NCI-H187 treated with DMSO at 0.1 percent for 48 hours (cell line): ENCODE measurements around the gene ZNF263.

Experiments used
- DNase-seq: peaks from one replicate; lab custom pipeline; 2025; lab: John Stamatoyannopoulos, UW

ZNF263 gene

DNA sequence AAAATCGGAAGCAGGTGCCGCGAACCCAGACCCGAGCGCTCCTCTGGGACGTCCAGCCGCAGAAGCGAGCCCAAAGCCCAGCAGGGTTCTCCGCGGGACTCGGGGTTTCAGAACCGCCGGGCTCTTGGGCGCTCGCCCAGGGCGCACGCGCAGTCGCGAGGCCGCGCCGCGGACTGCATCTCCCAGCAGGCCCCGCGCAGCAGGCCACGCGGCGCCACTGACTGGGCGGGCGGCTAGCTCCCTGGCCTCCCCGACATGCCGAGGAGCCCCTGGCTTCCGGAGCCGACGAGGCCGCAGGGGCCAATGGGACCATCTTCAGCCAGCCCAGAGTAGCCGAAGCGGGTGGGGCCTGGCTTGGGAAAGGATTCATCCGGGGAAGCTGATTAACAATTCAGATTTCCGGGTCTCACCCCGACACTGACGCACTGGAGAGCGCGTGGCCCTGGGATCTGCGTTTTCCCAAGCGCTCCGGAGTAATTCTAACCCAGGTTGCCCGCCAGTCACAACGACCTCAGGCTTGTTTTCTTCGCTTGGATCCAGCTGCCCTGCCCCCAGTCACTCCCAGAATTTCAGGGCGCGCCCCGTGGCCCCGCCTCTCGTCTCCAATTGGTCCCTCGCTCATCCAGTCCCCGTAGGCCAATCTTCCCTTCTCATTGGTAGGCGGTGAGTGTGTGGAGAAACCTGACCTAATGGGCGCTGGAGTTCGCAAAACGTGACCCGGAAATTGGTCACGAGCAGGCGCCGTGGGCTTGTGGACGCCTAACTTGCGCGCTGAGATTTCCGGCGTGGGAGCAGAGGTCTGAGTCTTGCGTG is at the start of gene ZNF263:
TSS of gene ZNF263 (plus strand) at position 762 of the 813 bp plus-strand sequence. CDS start 328 bp downstream, outside the sequence.
- peak; percentile 99 for DNase-seq

DNA sequence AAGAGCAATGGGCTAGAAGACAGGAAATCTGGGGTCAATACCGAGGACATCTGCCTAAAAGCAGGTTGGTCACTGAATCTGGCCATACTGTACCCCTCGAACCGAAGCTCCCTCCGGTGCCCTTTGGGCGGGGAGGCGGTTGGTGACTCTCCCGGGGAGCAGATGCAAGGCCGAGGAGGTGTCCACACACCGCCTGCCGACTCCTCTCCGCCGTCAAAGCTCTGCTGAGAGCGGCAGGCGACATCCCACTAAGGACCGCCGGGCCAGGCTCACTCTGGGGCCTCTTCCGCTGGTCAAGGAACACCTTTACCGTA is 48.8 kb upstream of the ZNF263 start:
- DNase-seq = no peak

DNA sequence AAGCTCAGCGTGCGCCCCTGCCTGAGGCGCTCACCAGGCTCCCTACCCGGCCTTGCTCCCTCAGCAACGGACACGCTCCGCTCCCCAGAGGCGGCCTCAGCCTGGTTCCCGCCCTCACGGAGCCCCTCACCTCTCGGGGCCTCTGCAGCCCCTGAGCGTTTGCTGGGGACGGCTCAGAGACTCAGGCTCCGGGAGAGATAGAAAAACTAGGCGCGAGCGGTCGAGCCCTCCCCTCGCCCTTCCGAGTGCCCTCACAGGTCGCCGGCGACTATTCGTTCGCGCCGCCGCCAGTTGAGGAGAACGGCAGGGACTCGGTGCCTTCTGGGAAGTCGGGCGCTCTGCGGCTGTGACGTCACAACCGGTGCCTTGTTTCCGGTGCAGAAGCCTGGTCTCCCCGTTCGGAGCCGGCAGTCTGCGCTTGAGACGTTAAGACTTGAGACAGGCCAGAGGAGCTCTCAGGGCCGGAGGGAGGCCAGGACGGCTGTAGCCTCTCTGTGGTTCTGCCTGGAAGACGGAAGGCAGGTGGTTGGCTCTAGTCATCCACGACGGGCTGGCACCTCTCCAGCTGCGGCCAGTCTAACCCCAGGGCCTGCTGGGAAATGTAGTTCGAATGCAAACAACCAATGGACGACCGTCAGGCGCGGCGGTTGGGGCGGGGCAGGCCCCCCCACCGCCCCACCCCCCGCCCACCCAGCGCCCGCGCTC is 48.3 kb upstream of the ZNF263 start, which contains the start of gene ZNF200:
TSS of gene ZNF200 (minus strand) at position 302 of the 705 bp plus-strand sequence. CDS start 1,403 bp downstream, outside the sequence.
- DNase-seq = peak; percentile 86

DNA sequence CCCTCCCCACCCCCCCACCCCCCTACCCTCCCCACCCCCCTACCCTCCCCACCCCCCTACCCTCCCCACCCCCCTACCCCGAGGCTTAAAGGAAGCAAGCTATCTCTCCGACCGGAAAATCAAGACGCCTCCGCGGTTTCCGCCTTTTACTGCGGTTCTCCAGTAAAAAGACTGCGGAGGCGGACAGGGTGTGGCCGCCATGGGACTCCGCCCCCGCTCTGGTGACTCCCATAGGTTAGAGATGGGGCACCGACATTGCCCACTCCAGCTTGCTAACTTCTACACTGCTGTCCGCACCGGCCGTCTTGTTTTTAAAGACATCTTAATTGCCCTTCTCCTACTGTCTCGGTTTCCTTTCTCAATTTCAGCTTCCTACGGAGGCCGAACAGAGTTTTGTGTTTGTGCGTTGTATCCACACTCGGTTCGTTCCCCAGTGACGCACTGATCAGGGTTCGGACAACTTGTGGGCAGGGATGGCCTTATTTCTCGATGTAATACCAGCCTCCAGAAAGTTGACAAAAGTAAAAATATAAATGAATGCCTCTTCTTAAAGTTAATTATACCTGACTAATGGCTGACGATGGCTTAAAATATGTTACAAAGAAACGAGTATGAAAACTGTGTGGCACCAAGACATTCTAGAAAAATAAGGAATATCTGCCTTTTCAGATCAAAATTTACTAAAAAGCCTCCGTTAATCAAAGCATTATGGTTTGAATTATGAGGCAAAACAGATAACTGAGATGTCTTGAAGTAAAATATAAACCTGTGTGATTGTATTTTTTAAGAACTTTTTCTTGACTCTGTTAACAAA is 47.2 kb upstream of the ZNF263 start:
- DNase-seq = no peak

GRCh38 chr16:3241761-3242160 is 41.5 kb upstream of the ZNF263 start:
- DNase-seq = no peak

DNA sequence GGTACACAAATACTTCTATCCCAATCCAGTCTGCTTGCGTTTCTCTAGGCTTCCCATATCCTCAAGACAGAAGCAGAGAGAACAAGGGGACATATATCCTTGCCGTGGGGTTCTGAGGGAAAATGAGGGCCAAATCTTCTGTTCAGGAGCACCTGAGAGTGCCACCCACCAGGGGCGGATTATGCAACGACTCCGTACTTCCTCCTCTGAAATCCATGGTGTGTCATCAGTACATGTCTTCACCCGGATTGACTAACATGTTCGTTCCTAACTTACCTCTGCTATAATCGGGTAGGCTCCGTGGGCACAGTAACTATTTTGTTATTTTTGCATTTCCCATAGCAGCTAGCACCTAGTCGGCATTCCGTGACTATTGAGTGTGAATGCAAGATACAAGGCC is 40.6 kb upstream of the ZNF263 start:
- DNase-seq = no peak

GRCh38 chr16:3243882-3244281 is 39.4 kb upstream of the ZNF263 start:
- DNase-seq = no peak

- DNase-seq = no peak
Observed at GRCh38 chr16:3246002-3246401, 37.3 kb upstream of the ZNF263 start.

DNA sequence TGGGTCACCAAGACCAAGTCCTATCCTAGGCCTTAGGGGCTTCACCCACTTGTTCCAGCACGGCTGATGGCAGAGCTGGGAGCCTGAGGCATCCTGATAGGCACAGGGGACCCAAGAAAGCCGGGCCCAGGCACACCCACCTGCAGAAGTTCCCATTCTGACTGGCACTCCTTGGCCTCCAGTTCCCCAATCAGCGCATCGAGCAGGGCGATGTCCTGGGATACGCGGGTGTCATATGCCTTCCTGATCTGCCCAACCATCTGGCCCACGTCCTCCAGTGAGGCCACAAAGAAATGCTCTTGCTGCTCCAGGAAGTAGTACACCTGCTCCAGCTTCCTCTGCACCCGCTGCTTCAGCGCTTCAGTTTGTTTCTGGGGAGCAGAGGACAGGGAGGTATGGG is 36.4 kb upstream of the ZNF263 start:
- no peak for DNase-seq

GRCh38 chr16:3248596-3248995 is 34.7 kb upstream of the ZNF263 start:
- no peak for DNase-seq

DNA sequence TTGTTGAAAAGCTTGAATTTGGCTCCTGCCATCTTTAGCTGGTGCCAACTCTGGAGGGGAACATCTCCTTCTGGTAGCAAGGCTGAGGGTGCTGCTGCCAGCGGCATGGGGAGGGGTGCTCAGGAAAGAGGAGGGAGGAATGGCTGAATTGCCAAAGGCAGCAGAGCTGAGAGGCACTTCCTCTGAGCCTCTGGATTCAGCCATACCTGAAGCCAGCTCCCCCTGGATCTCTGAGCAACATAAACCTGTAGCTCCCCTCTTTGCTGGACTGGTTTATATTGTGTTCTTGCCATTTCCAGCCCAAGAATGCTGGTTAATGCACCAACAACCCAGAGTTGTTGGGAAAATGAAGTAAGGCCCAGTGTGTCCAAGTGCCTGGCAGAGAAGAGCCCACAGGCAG is 34.3 kb upstream of the ZNF263 start:
- DNase-seq = no peak

- no peak for DNase-seq
Observed at GRCh38 chr16:3249451-3249850, 33.8 kb upstream of the ZNF263 start.

DNA sequence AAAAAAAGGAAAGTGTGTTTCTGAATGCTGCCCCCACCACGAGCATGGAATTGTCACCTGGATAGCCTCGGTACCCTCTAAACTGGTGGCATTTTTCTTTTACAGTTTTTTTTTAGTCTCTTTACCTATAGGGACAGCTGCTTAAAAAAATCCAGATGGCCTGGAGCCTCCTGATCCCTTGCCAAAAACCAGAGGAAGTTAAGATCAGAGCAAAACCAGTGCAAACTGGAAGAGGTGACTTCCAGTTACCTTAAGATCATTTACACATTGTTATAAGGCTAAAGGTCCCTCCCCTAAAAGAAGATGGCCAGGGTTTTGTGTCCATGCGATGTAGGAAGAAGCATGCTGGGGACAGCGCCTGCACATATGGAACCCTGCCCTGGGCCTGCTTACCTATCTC is 30.3 kb upstream of the ZNF263 start:
- DNase-seq = no peak

GRCh38 chr16:3254309-3254708 is 29.0 kb upstream of the ZNF263 start:
- DNase-seq = no peak

- DNase-seq = no peak
Observed at GRCh38 chr16:3256146-3256865, 27.0 kb upstream of the ZNF263 start, which contains the start of gene MEFV. Gene MEFV, minus strand, starts transcription at chr16:3256633. Its CDS starts 46 bp downstream, at chr16:3256587.

DNA sequence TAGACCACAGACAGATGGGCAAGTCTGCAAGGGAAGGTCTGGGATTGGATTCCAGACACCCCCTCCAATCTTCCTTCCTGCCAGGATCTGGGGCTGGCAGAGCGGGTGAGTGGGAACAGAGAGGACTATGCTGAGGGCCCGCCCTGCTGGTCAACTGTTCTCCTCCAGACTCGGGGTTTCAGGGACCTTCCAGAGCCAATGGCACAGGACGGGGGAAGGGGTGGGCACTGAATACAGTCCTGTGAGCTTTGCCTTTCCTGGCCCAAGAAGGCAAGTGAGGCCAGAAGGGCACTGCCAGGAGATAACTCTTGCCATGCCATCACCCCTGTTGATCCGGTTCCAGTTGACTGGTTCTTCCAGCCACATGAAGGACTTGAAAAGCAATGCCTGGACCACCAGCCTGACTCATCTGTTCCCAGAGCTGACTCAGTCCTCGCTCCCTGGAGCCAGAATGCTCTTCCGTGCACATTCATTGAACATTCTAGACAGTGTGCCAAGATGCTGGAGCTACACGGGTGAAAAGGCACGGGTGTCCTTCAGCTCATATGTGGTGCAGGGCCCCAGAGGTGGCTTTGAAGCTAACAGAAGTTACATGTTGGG is 26.3 kb upstream of the ZNF263 start:
- DNase-seq = no peak

- DNase-seq = no peak
Observed at GRCh38 chr16:3259836-3260235, 23.5 kb upstream of the ZNF263 start.

DNA sequence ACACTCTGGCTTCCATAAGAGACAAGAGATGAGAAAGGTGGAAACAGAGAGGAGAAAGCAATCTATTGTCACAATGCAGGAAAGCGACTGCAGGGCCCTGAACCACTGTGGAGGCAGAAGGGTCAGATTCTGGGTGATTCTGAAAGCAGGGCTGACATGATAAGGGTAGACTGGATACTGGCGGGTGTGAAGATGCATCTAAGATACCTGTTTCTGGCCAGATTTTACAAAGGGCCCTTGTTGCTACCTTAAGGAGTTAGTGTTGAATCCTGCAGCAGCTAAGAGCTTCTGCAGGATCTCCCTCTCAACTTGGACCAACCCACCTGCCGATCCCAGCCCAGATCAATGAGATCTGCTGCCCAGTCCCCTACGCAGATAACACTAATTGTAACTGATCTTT is 20.8 kb upstream of the ZNF263 start:
- DNase-seq = no peak

DNA sequence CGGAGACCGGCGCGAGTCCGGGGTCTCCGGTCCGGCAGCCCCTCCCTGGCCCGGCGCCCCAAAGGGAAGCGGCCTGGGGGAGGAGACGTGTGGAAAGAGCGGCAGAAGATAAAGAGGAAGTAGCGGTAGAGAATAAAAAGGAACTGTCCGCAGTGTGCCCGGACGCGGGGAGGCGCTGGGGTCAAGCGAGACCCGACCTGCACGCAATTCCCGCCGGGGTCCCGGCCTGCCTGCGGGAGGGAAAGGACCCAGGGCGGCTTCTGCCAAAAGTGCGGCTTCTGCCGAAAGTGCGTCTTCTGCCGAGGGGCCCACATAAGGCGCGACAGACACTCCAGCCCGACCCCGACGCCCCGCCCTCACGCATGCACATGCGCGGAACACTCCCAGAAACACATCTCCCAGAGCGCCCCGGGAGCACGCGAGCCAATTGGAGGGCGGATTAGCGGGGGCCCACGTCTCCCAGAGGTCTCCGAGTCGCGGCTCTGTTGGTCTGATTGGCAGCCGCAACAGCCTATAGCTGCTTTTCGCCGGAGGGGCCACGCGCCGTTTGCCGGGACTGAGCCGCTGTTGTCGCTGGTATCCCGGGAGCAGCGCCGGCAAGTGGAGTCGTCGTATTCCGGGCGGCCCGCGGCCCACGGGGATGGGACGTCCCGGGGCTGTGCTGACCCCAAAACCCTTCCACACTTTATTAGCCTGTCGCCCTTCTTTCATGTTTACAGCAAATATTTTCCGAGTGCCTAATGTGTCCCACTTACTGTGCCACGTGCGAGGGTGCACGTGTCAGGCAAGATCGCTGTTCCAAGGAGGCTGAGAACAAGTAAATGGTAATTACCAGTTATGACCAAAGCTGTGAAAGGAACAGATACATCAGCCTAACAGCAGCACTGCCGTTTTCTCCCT is 18.9 kb upstream of the ZNF263 start:
- peak; percentile 95 for DNase-seq

- no peak for DNase-seq
Observed at GRCh38 chr16:3266873-3267537, 16.3 kb upstream of the ZNF263 start.
